T-helper 22 cell (primary cell): ENCODE results near the gene FLT3.
"Not testable (repeated sequence)": the region's sequence is repeated elsewhere in the genome, so short reads cannot be mapped to it uniquely, and the experiment has no call there.

ENCODE experiments used
- DNase-seq: peaks from one replicate; pipeline ENCODE4 v3.0.0-alpha.2; 2020; ENCODE audit warnings: low read depth

The FLT3 gene

GRCh38 chr13:28099396-28100149 lies 803 bp downstream of the FLT3 start:
- no peak for DNase-seq

DNA sequence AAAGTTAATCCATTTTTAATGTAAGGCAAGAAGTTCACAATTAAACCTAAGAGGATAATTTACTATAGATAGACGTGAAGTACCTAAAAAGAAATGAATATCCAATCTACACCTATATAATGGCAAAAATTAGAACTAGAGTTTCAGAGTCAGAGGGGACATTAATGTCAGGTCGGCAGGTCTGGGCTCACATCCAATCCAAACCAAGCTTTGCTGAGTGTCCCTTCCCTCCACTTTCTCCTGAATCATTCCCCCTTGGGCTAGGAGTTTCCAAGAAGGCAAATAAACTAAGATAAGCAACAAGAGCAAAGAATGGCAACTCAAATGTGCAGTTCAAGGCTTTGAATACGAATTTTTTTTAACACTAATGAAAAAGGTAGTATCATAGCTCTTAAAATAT lies 2.9 kb downstream of the FLT3 start:
- DNase-seq: no peak

- DNase-seq: no peak
Observed at GRCh38 chr13:28094306-28094705, 6.1 kb downstream of the FLT3 start.

GRCh38 chr13:28093881-28094280 lies 6.5 kb downstream of the FLT3 start:
- DNase-seq: no peak

- DNase-seq: no peak
Observed at GRCh38 chr13:28092431-28092830, 7.9 kb downstream of the FLT3 start.

- no peak for DNase-seq
Observed at GRCh38 chr13:28089065-28089464, 11.3 kb downstream of the FLT3 start.

GRCh38 chr13:28077820-28078219 lies 22.6 kb downstream of the FLT3 start:
- not testable (repeated sequence) for DNase-seq

GRCh38 chr13:28077231-28077630 lies 23.1 kb downstream of the FLT3 start:
- no peak for DNase-seq

DNA sequence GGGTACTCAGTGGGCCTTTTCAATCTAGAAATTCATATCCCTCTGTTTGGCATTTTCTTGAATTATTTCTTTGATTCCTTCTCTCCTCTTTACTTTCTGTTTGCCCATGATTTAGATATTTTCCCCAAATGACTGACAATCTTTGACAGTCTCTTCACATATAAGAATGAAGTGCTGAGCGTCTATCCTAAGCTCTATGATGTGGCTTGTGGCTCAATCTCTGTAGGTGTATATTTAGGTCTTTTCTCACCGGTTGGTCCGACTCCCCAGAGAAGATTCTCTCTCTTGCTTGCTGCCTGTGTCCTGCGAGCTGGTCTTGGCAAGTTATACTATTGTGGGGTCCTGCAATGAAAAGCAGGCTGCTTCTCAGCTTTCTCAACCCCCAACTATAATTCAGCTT lies 29.0 kb downstream of the FLT3 start:
- no peak for DNase-seq

- DNase-seq: no peak
Observed at GRCh38 chr13:28067491-28067890, 32.9 kb downstream of the FLT3 start.

DNA sequence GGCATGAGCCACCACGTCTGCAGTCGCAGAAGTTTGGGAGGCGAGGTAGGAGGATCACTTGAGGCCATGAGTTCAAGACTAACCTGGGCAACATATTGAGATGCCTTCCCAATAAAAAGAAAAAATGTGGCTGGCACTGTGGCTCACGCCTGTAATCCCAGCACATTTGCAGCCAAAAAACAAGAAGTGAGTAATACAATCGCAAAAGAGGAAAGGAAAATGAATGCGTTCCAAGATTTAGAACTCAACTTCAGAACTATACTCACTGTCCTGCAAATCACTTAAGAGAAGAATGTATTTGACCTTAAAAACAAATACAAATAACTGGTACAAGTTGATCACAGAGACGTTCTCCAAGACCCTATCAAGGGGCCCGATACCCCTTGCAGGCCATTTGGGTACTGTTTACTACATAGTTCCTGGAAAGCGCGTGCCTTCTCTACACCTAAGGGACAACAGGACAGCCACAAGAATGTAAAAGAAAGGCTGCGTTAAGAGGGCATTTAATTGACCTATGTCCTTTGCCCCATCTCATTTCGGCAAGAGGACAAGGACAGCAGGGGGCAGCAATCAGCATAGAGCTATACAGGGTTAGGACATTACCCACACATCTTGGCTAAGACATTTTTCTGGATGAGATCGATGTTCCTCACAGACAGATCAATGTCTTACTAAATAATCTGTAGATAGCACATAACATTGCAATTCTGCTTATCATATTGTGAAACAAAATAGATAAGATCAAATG lies 41.3 kb downstream of the FLT3 start:
- DNase-seq: no peak

DNA sequence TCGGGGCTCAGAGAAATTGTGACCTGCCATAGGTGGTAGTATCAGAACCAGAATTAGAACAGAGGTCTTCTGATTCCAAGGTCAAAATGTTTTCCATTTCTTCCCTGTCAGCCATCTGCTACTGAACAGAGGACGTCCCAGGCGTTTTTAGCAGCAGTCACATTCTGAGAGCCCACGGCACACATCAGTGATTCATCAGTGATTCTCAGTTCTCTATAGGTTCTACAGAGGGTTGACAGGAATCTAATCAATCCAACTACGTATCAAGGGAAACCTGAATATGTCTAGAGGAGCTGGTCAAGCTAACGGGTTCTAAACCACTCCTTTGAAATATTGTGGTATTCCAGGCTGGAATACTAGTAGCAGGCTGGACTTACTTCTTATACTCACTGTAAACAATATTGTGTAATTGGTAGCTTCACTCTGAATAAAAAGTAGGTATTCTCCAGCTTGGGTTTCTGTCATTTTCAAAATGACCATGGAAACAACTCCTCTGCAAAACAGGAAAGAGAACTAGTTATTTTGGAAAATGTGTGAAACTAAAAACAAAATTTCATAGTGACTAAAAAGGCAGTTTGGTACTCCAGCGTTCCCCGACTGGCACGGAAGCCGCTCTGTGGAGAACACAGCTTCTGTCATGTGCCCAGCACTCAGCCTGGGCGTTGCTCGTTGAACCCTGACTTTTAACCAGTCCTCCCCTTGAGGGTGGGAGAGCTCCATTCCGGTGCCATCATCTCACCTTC lies 43.2 kb downstream of the FLT3 start:
- DNase-seq: no peak

- DNase-seq: no peak
Observed at GRCh38 chr13:28056426-28056825, 44.0 kb downstream of the FLT3 start.

GRCh38 chr13:28055357-28055756 lies 45.0 kb downstream of the FLT3 start:
- no peak for DNase-seq

- DNase-seq: no peak
Observed at GRCh38 chr13:28052945-28053344, 47.4 kb downstream of the FLT3 start.

- DNase-seq: no peak
Observed at GRCh38 chr13:28049880-28050875, 50.2 kb downstream of the FLT3 start.

GRCh38 chr13:28049215-28049614 lies 51.2 kb downstream of the FLT3 start:
- no peak for DNase-seq

DNA sequence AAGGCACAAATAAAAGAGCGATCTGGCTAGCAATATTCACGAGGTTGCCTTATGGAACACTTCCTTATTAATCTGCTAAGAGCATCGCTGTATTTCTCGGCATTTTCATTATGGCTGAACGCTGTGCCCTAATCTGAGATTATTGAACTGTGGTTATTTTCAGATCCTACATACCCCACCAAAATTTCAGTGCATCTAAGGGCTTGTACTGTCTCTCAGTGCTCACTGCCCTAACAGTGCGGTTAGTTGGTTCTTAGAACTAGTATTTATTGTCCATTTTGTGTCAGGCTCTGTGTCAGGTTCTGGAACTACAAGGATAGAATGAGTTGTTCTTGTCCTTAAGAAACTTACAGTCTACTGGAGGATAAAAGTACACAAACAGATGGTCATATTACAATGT lies 51.6 kb downstream of the FLT3 start:
- no peak for DNase-seq

DNA sequence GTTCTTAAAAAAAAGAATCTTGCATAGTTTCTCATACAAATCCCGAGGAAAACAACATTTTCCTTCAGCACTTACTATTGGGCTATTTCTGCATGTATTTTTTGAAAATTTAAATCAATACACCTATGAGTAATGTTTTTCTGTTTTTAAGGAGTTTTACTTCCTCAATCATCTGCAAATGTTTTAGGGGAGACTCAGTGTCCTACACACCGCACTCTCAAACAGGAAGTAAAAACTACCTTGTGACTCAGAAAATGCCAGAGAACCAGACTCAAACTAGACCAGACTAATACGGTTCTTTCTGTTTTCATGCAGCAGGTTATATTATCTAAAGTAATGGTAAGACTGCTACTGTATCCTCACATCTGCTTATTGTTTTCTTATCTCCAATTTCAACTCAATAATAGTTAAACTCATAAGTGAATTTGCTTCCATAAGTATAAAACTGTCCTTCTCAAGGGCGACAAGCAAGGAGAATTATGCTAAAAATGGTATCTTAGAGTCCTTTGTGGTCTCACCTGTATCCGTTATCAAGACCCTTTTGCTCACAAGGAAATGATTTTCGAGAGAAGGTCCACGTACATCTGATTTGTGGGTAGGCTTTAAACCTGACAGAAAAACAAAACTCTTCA lies 52.5 kb downstream of the FLT3 start:
- DNase-seq: no peak

DNA sequence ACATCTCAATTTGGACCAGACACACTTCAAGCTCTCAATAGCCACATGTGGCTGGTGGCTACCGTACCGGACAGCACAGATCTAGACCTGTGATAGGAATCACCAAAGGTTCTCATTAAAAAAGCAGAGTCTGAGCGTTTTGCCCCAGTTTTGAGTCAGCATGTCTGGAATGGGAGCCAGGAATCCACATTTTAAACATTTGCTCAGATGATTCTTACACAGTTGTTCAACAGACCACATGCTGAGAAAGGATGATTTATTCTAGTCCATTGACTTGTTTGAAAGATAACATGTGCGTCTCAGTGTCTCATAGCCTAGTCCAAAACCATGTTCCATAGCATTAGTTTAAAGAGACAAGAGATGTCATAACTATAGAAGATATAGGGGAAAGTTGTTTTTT lies 53.4 kb downstream of the FLT3 start:
- no peak for DNase-seq

DNA sequence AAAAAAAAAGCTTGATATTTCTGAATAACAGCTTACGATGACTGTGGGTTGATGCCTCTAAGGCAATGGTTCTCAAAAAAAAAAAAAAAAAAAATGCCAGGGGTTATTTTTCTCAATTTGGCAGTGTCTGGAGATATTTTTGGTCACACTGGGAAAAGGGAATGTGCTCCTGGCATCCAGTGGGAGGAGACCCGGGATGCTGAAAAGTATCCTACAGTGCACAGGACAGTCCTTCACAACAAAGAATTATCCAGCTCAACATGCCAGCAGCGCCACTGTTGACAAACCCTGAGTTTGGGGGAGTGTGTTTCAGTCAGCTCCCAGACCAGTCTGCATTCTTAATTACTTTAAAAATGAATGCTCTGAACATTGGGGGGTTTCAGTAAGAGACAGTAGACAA lies 54.5 kb downstream of the FLT3 start:
- no peak for DNase-seq
